Activated CD4-positive, alpha-beta T cell treated with anti-CD3 and anti-CD28 coated beads, Interleukin-2, amount 50 U/mL, for 48 hours (primary cell): Measurements from ENCODE around the gene PCDHGA7.
"Not testable (repeated sequence)": the region's sequence is repeated elsewhere in the genome, so short reads cannot be mapped to it uniquely, and the experiment has no call there.

Source experiments
- DNase-seq, 2 experiments: peaks; one replicate each; pipeline ENCODE4 v3.0.0-alpha.2; 2020

The PCDHGA7 gene

GRCh38 chr5:141430332-141431113, 48.0 kb downstream of the PCDHGA7 start, which contains the start of gene PCDHGA12:
TSS of gene PCDHGA12 (plus strand) at chr5:141430507. CDS start at chr5:141430760, 253 bp downstream.
- DNase-seq, result no peak

- no peak for DNase-seq
These were observed 48.7 kb downstream of the PCDHGA7 start for GRCh38 chr5:141431286-141431685.

- not testable (repeated sequence) for DNase-seq
These were observed 49.8 kb downstream of the PCDHGA7 start for GRCh38 chr5:141432308-141432707.

- DNase-seq, result not testable (repeated sequence)
These were observed 50.2 kb downstream of the PCDHGA7 start for GRCh38 chr5:141432726-141433125.

GRCh38 chr5:141434006-141434405, 51.5 kb downstream of the PCDHGA7 start:
- no peak for DNase-seq
